Fibroblast of mammary gland (primary cell): ENCODE measurements around the gene TBPL2.
"Not testable (repeated sequence)": the region's sequence is repeated elsewhere in the genome, so short reads cannot be mapped to it uniquely, and the experiment has no call there.

Experiments used
- DNase-seq: peaks from one replicate; pipeline ENCODE4 v3.0.0-alpha.2; 2010; ENCODE audit warnings: low read depth
- H3K4me3 ChIP-seq: 2 replicates; pipeline ENCODE4 v1.5.1; 2011; ENCODE audit warnings: low read depth, mild to moderate bottlenecking, low read length, moderate library complexity; ENCODE audit not compliant: control insufficient read depth
- TF ChIP-seq, protein P1 (sequence below): conservative IDR thresholded peaks from 2 replicates; pipeline ENCODE4 v1.5.1; 2011; ENCODE audit warnings: low read depth, low read length, inconsistent platforms; ENCODE audit not compliant: control insufficient read depth, insufficient read depth

TBPL2 gene

DNA sequence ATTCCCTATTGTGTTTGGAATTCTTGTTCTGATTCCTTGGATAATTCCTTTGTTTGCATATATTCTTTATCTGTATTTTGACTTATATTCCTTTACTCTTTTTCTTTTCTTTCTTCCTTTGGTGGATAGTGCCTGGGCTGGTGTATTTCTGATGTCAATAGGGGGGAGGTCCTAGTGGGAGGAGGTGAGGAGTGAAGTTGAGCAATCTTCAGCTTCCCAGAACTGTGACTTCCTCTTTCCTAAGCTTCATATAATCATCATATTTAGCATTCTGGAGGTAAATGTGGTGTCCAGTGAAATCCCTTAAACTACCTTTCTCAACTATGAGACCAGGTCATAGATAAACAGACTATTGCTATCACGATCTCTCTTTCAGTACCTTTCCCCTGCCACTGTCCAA lies 29.6 kb upstream of the TBPL2 start:
- no peak overlapping the region for H3K4me3 ChIP-seq
- DNase-seq = no peak
- TF ChIP-seq, protein P1, sequence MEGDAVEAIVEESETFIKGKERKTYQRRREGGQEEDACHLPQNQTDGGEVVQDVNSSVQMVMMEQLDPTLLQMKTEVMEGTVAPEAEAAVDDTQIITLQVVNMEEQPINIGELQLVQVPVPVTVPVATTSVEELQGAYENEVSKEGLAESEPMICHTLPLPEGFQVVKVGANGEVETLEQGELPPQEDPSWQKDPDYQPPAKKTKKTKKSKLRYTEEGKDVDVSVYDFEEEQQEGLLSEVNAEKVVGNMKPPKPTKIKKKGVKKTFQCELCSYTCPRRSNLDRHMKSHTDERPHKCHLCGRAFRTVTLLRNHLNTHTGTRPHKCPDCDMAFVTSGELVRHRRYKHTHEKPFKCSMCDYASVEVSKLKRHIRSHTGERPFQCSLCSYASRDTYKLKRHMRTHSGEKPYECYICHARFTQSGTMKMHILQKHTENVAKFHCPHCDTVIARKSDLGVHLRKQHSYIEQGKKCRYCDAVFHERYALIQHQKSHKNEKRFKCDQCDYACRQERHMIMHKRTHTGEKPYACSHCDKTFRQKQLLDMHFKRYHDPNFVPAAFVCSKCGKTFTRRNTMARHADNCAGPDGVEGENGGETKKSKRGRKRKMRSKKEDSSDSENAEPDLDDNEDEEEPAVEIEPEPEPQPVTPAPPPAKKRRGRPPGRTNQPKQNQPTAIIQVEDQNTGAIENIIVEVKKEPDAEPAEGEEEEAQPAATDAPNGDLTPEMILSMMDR = no peak

DNA sequence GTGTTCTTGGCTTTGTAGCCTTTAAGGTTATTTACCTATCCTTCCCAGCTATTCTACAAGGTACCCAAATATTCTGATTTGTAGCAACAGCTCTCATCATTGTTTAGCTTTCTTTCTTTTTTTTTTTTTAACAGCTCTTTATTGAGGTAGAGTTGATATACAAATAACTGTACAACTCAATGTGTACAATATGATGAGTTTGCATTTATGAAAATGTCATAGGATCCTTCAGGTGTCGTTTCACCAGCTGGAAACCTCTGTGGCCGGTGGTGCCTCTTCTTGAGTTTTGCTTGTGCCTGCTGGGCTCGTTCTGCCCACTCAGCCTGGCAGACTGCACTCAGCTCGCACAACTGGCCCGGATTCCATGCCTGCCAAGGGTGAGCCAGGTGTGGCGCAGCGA lies 26.9 kb upstream of the TBPL2 start:
- TF ChIP-seq, protein P1 = no peak
- no peak for DNase-seq
- no peak overlapping the region for H3K4me3 ChIP-seq

DNA sequence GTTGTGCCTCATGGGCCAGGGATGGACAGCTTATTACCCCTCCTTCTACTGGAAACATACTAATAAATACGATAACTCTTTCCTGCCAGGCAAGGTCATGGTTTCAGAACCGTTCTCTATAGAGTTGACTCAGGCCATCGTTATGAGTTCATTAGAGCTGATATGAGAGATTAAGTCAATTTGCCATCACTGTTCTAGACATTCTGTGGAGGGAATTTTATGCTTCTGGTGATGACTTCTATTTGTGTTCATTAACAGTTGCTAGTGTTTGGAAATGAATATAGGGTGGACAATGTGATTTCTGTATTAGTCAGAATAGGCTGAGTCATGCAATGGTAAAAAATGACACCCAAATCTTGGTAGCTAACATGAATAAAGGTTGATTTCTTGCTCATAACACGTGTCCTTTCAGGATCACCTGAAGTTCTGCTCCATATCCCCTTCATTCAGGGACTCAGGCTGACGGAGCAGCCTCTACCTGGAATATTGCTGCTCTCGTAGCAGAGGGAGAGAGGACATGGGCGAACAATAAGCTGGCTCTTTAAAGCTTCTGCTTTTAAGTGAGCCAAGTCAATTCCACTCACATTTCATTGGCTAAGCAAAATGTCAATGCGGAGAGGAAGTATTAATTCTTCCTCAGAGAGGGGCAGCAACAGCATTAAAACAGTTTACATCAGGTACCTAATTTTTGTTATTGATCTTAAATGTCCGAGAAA lies 18.5 kb upstream of the TBPL2 start:
- TF ChIP-seq, protein P1 = no peak
- no peak overlapping the region for H3K4me3 ChIP-seq
- DNase-seq = peak; percentile 64

DNA sequence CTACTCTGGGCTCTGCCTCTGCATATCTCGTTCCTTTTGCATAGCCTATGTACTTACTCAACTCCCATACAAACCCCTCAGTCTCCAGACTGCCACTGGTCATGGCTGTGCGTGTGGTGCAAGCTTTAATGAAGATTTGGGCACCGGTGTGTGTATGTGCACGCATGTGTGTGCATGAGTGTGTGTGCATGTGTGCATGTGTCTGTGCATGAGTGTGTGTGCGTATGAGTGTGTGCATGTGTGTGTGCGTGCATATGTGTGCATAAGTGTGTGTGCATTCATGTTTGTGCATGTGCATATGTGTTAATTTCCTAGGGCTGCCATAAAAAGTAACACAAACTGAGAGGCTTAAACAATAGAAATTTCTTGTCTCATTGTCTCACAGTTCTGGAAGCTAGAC lies 17.1 kb upstream of the TBPL2 start:
- DNase-seq = no peak
- no peak overlapping the region for H3K4me3 ChIP-seq
- TF ChIP-seq, protein P1 = no peak

DNA sequence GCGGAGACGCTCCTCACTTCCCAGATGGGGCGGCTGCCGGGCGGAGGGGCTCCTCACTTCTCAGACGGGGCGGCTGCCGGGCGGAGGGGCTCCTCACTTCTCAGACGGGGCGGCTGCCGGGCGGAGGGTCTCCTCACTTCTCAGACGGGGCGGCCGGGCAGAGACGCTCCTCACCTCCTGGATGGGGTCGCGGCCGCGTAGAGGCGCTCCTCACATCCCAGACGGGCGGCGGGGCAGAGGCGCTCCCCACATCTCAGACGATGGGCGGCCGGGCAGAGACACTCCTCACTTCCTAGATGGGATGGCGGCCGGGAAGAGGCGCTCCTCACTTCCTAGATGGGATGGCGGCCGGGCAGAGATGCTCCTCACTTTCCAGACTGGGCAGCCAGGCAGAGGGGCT lies 16.0 kb upstream of the TBPL2 start:
- H3K4me3 ChIP-seq, DNase-seq: not testable (repeated sequence)

DNA sequence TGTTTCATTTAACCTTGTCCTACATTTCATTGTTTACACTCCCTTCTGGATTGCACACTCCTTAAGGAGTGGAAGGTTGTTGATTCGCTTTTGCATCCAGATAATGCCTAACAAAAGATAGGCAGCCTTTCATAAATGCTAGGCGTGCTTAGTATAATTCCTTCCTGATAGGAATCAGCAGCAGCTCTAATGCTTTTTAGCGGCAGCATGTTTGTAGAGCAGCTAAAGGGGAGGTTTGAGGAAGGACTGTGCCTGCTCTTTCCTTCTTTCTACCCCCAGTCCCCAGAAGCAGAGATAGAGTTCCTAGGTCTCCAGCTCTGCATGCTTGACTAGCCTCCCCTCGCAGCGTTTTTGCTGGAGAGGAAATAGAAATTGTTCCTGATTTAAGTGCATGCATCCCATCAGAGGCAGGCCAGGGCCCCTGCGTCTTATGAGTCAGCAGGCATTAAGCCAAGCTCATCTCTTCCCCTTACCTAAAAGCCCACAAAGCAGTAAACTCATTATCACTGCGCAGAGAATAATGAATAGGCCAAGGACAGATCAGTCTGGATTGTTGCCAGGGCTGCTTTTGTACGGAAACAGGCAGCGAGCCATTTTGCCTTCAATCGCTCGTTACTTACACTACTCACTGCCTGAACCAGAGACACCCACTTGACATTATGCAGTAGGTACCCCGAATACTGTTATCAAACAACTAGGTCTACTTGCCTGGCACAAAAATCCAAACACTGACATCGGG lies 14.0 kb upstream of the TBPL2 start:
- TF ChIP-seq, protein P1 = no peak
- no peak overlapping the region for H3K4me3 ChIP-seq
- DNase-seq = peak; percentile 92

DNA sequence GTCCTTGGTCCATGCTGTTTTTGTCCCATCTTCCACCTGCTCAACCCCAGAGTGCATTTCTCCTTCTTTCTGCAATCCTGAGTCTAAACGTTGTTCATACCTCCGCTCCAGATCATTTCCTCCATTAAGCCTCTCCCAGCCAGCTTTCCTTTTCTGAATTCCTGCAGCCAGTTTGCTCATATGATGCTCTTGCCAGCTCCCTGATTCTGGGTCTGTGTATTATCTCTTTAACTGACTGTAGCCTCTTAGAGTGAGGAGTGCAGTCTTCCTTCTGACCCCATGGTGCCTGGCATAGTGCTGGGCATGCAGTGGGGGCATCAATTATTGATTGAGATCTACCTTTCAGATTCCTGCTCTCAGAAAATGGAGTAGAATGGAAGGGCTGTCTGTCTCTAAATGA lies 11.5 kb upstream of the TBPL2 start:
- no peak for DNase-seq
- H3K4me3 ChIP-seq = no peak overlapping the region
- TF ChIP-seq, protein P1 = no peak
